NCI-H1417 (cell line): ENCODE measurements around the gene POLA1.
"Not testable (repeated sequence)": the region's sequence is repeated elsewhere in the genome, so short reads cannot be mapped to it uniquely, and the experiment has no call there.

Experiments used
- DNase-seq, 3 experiments: peaks; one replicate each; lab custom pipeline; 2025; lab: John Stamatoyannopoulos, UW

POLA1 gene, protein sequence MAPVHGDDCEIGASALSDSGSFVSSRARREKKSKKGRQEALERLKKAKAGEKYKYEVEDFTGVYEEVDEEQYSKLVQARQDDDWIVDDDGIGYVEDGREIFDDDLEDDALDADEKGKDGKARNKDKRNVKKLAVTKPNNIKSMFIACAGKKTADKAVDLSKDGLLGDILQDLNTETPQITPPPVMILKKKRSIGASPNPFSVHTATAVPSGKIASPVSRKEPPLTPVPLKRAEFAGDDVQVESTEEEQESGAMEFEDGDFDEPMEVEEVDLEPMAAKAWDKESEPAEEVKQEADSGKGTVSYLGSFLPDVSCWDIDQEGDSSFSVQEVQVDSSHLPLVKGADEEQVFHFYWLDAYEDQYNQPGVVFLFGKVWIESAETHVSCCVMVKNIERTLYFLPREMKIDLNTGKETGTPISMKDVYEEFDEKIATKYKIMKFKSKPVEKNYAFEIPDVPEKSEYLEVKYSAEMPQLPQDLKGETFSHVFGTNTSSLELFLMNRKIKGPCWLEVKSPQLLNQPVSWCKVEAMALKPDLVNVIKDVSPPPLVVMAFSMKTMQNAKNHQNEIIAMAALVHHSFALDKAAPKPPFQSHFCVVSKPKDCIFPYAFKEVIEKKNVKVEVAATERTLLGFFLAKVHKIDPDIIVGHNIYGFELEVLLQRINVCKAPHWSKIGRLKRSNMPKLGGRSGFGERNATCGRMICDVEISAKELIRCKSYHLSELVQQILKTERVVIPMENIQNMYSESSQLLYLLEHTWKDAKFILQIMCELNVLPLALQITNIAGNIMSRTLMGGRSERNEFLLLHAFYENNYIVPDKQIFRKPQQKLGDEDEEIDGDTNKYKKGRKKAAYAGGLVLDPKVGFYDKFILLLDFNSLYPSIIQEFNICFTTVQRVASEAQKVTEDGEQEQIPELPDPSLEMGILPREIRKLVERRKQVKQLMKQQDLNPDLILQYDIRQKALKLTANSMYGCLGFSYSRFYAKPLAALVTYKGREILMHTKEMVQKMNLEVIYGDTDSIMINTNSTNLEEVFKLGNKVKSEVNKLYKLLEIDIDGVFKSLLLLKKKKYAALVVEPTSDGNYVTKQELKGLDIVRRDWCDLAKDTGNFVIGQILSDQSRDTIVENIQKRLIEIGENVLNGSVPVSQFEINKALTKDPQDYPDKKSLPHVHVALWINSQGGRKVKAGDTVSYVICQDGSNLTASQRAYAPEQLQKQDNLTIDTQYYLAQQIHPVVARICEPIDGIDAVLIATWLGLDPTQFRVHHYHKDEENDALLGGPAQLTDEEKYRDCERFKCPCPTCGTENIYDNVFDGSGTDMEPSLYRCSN (N-terminal part only)

DNA sequence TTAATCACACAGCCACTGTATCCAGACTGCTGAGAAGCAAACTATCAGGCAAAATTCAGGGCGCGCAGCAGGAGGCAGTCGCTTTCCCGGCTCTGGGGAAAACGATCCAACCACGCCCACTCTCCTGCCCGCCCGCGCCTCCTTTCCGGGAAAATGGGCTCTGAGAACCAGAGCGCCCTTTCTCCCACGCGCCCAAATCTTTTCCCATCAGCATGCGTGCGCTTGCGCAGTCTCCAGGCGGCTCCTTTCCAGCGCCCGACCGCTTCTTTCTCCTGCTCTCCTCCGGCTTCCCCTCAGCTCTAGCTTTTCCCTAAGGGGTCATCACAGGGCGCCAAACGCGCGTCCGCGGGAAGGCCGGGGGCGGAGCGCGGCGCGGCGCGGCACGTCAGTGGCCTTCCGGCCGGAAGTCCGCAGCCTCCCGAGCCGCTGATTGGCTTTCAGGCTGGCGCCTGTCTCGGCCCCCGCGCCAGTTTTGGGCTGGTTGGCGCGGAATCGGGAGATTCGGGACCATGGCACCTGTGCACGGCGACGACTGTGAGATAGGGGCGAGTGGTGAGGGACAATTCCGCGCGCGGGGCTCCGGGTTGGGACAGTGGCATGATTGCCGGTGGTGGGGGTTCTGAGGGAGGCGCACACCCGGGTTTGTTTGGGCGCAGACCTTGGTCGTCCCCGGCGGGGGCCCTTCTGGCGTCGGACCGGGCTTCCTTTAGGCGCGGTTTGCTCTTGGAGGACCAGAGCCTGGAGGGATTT lies at the start of gene POLA1:
TSS of gene POLA1 (plus strand) at position 466 of the 750 bp plus-strand sequence. CDS start at position 510, 44 bp downstream.
- peak; percentile 95 to 99 (median 98) for DNase-seq

GRCh38 chrX:24646006-24646405 lies 47.7 kb upstream of the POLA1 start:
- peak in 1 of 3 experiments; percentile 65 for DNase-seq

DNA sequence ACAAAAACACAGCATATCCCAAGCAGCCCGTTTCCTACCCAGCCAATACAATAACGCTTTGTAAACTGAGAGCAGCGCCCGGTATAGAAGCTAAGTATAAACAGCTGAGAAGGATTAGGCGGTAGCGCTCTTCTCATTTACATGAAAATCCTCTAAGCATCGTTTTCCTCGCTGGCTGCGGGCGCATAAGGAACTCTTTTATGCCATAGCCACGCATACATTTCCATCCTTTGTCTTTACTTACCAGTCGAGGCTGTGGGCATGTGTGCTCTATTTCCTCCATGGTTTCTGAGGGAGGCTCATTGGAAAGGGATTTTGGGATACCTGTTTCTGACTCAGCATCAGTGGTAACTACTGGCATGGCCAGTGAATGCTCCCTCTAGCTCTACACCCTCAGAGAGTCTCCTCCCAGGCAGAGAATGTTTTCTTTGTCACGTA lies 47.0 kb upstream of the POLA1 start:
- peak in 2 of 3 experiments; percentile 36 to 86 for DNase-seq

DNA sequence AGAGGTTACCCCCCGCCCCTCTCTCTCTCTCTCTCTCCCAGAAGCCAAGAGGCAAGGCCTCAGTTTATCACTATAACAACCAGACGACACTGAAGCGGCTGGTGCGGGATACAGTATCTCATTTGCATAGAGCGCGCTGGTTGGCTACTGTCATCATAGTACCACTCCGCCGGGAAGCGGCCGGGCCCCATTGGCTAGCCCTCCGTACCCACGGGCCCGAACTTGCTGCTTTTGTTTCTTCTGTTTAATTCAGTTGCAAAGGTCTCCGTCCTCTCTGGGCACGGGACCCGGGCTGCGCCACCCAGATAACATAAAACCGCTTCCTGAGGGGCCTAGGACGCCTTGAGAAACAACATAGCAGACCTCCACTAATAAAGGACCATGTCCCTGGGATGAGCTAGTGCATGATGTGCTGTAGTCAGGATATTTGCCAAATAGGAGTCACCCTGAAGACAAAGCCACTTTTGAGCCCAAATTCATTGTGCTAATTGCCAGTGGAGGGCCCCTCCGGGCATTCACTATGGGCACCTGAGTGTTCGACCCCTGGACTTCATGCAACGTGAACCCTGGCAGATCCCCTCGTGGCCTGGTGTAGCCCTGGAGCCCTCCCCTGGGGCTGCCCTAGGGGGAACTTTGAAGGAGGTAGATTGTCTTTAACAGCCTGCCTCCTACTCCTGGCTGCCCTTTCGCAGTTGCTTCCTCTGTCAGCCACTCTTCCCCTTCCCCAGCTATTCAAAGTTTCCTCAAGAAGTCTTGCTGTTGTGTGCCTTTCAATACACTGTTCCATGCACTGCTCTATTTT lies 46.3 kb upstream of the POLA1 start, which contains the start of gene PCYT1B:
TSS of gene PCYT1B (minus strand) at position 91 of the 802 bp plus-strand sequence. CDS start 242 bp downstream, outside the sequence.
- peak; percentile 51 to 98 (median 91) for DNase-seq

- DNase-seq = no peak
Measured at GRCh38 chrX:24648495-24648894, 45.2 kb upstream of the POLA1 start.

DNA sequence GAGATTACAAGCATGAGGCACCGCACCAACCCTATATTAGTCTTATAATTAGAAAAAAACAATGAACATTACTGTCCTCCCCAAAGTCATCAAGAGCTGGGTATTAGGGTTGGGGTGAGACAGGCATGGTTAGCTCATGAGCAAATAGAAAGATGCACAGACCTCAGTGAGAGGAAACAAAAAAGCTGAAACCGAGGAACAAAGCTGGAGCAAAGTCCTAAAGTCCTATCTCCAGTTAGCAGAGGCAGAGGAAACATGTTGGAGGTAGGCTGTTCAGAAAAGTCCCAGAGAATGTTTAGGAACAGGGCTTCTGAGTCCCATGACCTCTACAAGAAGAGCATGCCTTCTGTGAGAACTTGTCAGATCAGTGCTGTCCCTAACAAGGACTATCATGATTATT lies 41.9 kb upstream of the POLA1 start:
- no peak for DNase-seq

DNA sequence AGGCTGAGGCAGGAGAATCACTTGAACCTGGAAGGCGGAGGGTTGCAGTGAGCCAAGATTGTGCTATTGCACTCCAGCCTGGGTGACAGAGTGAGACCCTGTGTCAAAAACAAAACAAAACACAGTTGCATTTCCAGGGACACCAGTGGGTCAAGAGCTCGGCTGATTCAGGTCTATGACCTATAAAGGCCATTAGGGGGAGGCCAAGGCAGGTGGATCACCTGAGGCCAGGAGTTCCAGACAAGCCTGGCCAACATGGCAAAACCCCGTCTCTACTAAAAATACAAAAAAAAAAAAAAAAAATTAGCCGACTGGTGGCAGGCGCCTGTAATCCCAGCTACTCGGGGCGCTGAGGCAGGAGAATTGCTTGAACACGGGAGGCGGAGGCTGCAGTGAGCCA lies 38.0 kb upstream of the POLA1 start:
- not testable (repeated sequence) for DNase-seq

- DNase-seq = peak in 1 of 3 experiments; percentile 76
Measured at GRCh38 chrX:24657671-24658386, 35.9 kb upstream of the POLA1 start.

DNA sequence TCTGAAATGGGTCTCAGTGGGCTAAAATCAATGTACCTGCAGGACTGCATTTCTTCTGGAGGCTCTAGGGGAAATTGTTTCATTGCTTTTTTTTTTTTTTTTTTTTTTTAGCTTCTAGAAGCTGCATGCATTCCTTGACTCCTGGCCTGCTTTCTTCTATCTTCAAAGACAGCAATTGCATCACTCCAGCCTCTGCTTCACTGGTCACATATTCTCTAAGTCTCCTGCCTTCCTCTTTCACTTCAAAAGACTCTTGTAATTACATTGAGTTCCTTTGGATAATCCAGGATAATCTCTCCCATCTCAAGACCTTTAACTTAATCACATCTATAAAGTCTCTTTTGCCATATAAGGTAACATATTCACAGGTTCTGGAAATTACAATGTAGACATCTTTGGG lies 35.3 kb upstream of the POLA1 start:
- no peak for DNase-seq

- peak in 1 of 3 experiments; percentile 27 for DNase-seq
Measured at GRCh38 chrX:24659106-24659505, 34.6 kb upstream of the POLA1 start.

GRCh38 chrX:24659646-24660045 lies 34.1 kb upstream of the POLA1 start:
- DNase-seq = no peak

DNA sequence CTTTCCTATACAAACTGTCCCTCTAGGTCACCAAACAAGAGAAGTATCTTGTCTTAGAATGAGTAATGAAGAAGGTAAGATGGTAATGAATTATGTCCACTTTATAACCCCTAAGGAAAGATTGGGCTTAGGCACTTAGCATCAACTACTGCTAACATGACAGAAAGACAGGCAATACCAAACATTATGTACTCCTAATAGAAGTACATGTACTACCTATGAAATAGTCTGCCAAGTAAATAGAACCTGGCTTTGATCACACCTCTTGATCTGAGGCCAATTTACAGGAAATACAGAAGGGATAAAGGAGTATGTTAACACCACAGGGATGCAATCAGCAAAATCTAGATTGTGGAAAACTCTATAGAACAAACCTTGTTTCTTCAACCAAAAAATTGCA lies 32.4 kb upstream of the POLA1 start:
- DNase-seq = no peak

DNA sequence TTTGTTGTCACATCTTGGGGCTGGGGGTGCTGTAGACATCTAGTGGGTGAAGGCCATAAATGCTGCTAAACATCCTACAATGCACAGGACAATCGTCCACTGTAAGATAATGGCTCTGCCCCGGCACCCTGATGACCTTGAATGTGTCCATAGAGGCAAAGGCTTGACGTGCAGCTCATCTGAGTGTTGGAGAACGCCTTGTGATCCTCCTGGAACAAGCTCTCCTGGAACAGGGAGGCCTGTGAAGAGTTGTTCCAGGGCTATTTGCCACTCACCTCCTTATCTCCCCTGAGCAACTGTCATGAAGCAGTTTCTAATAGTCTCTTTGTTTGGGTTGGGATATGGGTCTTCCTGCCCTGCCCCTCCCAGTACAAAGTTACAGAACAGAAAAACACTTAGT lies 31.4 kb upstream of the POLA1 start:
- DNase-seq = no peak

DNA sequence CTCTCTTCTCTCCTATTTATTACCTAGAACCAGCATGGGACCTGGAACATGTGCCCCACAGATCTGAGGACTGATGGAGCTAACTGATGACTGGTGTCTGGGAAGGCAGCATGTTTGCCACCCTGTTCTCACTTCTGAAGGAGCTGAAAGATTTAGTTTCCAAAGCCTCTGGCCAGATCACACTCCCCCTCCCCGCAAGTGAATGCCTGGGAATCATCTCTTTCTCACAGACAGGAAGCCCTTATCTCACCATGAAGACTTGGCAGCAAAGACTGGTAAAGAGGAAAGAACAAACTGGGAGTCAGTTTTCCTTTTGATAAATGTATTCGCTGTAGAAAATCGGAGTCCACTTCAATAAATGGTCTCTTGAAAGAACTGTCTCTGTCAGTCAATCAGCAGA lies 25.6 kb upstream of the POLA1 start:
- DNase-seq = no peak

DNA sequence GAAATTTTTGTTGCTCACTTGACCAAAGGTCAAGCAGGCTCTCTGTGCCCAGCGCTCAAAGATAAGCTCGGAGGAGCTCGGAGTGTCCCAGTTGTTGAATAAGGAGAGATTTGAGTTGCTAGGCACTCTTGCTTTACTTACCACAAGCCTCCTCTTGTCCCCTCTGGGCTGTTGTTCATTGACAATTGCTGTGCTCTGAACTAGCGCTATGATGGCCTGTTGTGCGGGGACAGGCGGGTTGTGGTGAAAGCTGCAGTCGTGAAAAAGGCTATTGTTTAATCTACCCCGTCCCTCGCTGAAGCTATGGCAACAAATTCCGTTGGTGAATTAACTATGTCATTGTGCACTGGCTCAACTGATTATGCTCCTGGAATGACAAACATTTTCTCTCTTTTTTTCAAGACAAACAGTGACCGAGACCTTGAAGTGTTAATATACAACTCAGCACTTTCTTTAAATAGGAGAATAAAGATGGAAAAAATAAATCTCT lies 21.0 kb upstream of the POLA1 start:
- no peak for DNase-seq

- DNase-seq = no peak
Measured at GRCh38 chrX:24673424-24673823, 20.3 kb upstream of the POLA1 start.

GRCh38 chrX:24676403-24677024 lies 17.2 kb upstream of the POLA1 start:
- DNase-seq = peak in 1 of 3 experiments; percentile 30

- no peak for DNase-seq
Measured at GRCh38 chrX:24682739-24683432, 10.8 kb upstream of the POLA1 start.
